Bronchial epithelial cell (primary cell): Measurements from ENCODE around the gene CMIP. TPM values are rescaled to one million over a fixed set of nuclear protein-coding genes. Genes with fewer than 3 reads are reported as not detected.

Source experiments
- DNase-seq: peaks from one replicate; pipeline ENCODE4 v3.0.0-alpha.2; 2010; ENCODE audit warnings: low read depth
- FAIRE-seq: peaks from 2 replicates; lab custom pipeline; 2011; peaks lifted over from hg19 to GRCh38; lab: Jason Lieb, UNC
- H3K27me3 ChIP-seq: 2 replicates; pipeline ENCODE4 v1.5.1; 2011; ENCODE audit warnings: low read length; ENCODE audit not compliant: control insufficient read depth, insufficient read depth
- H3K36me3 ChIP-seq: 2 replicates; pipeline ENCODE4 v1.5.1; 2011; ENCODE audit warnings: low read length; ENCODE audit not compliant: control insufficient read depth, insufficient read depth
- H3K4me3 ChIP-seq: 2 replicates; pipeline ENCODE4 v1.5.1; 2011; ENCODE audit warnings: mild to moderate bottlenecking, low read depth, low read length, control low read depth
- CTCF ChIP-seq: IDR thresholded peaks from 2 replicates; pipeline ENCODE4 v1.5.1; 2011; ENCODE audit warnings: mild to moderate bottlenecking, moderate library complexity, low read length, control low read depth, inconsistent platforms; ENCODE audit not compliant: insufficient read depth, severe bottlenecking
- total RNA-seq: library from RNA; depleted of rRNA; stranded (reverse); fragments of >200 nt; gene quantifications from 2 replicates; pipeline ENCODE4 v1.2.1, GENCODE V29; 2014

CMIP gene
- total RNA-seq, 1 donor from 2014 or later, result 21.1 TPM

- peak; percentile 62 for DNase-seq
These were observed 114.0 kb downstream of the CMIP start for GRCh38 chr16:81558444-81559175.

GRCh38 chr16:81560979-81561657 is 116.5 kb downstream of the CMIP start:
- Histone ChIP-seq H3K36me3 (peaks cover 3% of the 10 kb centered on the region), H3K27me3 (no peaks in the 10 kb centered on the region), H3K4me3 (no peak overlapping the region)
- no peak for TF ChIP-seq CTCF
- FAIRE-seq (no peak), DNase-seq (peak; percentile 50)

More at GRCh38 chr16:81558444-81559175, 114.0 kb downstream of the CMIP start:
- no peak for FAIRE-seq
- TF ChIP-seq CTCF, result no peak
- Histone ChIP-seq H3K27me3 (no peaks in the 10 kb centered on the region), H3K36me3 (peaks cover 1% of the 10 kb centered on the region), H3K4me3 (no peak overlapping the region)

GRCh38 chr16:81562174-81562849 is 117.7 kb downstream of the CMIP start:
- Histone ChIP-seq H3K4me3 (no peak overlapping the region), H3K36me3 (peaks cover 3% of the 10 kb centered on the region), H3K27me3 (no peaks in the 10 kb centered on the region)
- no peak for TF ChIP-seq CTCF
- DNase-seq (no peak), FAIRE-seq (no peak)

- Histone ChIP-seq H3K4me3 (no peak overlapping the region), H3K27me3 (no peaks in the 10 kb centered on the region), H3K36me3 (peaks cover 3% of the 10 kb centered on the region)
- no peak for DNase-seq
- FAIRE-seq, result no peak
- TF ChIP-seq CTCF, result no peak
These were observed 118.3 kb downstream of the CMIP start for GRCh38 chr16:81562926-81563325.

GRCh38 chr16:81564421-81564911 is 119.9 kb downstream of the CMIP start:
- DNase-seq (no peak), FAIRE-seq (no peak)
- TF ChIP-seq CTCF, result no peak
- Histone ChIP-seq H3K4me3 (no peak overlapping the region), H3K27me3 (no peaks in the 10 kb centered on the region), H3K36me3 (peaks cover 3% of the 10 kb centered on the region)
